HPDE6-E6E7 (cell line): Measurements from ENCODE around the gene RAB40A.

Source experiments
- DNase-seq: peaks from one replicate; pipeline ENCODE4 v3.0.0; 2011; ENCODE audit warnings: missing footprints; ENCODE audit errors: extremely low spot score

The RAB40A gene

GRCh38 chrX:103519389-103519788, at the start of gene RAB40A:
Gene RAB40A (minus strand): TSS chrX:103519489. CDS start chrX:103500756, 18,733 bp downstream.
- no peak for DNase-seq

DNA sequence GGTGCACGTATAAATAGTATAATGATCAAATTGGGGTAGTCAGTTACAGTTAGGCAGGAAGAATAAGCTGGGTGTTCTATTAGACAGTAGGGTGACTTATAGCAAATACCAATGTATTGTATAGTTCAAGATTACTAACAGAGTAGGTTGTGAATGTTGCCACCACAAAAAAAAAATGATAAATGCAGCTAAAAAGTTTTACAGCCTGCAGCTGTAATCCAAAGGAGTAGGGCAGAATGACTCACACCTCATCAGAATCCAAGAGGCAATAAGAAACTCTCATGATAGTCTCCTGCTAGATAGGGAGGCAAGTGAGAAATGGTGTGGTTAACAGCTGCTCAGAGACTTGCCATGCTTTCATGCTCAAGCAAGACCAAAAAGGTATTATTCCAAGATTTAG, 46.5 kb upstream of the RAB40A start:
- DNase-seq = no peak

DNA sequence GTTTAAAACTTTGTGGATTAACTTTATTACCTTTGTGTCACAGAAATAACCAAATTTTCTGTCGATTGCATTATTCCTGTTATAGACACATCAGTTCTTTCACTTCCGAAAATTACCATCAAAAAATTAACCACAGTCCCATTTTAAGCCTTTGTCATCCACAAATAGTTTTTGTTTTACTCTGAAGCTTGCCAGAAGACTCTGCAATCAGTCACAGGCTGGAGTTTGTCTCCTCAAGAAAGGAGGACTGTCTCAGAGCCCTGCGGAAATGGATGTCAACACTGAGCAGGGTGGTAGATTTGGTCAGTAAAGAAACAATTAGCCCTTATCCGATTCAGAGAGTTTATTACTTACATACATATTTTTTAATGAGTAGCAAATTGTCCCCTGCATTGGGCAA, 45.9 kb upstream of the RAB40A start:
- DNase-seq = no peak

DNA sequence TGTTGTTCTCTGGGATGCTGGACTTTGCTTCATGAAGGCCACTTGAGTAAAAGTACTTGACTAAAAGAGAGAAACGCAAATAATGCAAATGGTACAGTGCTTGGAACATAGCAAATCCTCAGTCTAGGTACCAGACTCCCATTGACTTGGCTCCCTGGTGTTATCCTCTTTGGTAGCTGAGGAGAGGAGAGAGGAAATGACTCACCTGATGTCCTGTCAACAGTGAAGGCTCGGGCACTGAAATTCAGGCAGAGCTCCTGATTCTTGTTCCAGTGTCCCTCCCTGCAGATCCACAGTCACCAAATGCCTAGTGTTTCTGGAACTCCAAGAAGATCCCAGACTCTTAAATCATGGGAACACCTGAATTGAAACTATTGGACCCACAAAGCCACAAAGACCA, 43.5 kb upstream of the RAB40A start:
- DNase-seq = no peak

- no peak for DNase-seq
Observed at GRCh38 chrX:103560256-103560655, 41.0 kb upstream of the RAB40A start.

DNA sequence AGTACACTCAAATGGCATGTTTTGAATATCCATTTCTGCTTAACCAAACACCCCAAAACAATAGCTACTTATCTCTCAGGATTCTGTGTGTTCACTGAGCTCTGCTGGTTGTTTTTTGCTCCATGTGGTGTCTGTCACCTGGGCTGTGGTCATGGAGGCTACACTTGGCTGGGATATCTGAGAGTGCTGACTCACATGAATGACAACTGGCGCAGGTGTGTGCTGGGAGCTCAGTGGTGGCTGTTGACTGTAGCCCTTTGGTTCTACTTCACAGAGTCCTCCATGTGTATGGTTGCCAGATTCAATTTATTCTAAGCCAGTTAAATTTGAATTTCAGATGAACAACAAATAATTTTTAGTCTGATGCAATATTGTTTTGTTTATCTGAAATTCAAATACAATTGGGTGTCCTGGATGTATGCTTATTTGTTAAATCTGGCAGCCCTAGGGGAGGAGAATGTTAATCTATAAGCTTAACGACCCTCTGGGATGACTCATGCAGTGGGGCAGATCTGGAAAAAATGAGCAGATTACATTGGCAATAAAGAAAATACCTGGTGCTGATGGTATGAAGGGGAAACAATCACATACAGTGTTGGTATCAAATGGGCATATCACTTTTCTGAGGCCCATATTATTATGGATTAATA, 37.8 kb upstream of the RAB40A start:
- no peak for DNase-seq

GRCh38 chrX:103554687-103555424, 35.6 kb upstream of the RAB40A start:
- no peak for DNase-seq

DNA sequence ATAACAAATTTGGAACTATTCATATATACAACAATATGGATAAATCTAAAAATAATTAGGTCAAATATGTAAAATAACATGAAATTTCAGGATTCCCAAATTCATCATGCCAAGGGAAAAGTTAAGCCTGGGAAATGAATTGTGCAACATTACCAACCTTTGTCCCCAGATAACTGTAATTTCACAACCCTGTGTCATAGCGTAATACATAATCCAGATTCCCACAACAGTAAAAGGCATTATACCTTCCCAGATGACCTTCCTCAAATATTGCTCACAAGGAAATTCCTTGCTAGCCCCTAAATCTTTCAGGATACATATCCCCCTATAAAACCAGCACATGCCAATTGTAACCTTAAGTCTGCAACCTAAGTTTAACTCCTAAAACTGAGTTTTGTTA, 32.9 kb upstream of the RAB40A start:
- no peak for DNase-seq

GRCh38 chrX:103550415-103551051, 31.2 kb upstream of the RAB40A start:
- DNase-seq = no peak

DNA sequence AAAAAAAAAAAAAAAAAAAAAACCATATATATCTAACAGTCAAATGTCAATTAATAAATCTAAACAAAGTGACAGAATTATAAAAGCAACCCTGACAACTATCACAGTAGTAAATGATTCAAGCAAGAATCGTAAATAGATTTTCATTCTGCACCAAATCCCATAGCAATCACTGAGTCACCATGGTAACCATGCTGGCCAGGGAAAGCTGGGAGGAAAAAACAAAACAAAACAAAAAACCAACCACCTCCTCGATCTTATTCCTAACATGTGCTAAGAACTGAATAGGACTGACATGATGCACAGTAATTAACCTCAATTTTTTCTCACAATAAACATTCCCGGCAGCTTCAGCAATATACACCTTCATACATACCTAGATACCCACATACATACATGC, 30.6 kb upstream of the RAB40A start:
- no peak for DNase-seq

DNA sequence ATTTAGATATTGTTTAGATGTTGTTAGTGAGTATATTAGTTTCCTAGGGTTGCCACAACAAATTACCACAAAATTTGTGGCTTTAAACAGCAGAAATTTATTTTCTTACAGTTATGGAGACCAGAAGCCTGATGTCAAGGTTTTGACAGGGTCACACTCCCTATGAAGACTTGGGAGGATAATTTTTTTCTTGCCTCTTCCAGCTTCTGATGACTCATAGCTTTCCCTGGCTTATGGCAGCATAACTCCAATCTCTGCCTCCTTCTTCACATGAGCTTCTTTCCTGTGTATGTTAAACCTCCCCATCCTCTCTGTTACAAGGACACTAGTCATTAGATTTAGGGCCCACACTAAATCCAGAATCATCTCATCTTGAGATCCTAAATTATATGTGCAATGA, 20.9 kb upstream of the RAB40A start:
- no peak for DNase-seq

DNA sequence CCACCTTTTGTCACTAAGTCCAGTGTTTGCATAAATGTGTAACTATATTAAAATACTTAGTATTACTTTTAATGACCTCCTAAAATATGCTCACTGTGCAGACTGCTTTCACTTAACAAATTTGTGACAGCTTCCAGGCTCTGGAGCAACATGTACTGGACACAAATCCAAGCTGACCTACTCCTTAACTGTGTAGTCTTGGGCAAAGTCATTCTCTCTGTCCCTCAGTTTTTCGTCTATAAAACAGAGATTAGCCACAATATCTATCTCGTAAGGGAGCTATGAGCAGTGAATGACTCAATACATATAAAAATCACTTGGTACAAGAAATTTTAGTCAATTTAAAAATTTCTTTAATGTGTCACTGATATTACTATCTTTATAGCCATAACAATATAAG, 20.4 kb upstream of the RAB40A start:
- no peak for DNase-seq

GRCh38 chrX:103538728-103539127, 19.4 kb upstream of the RAB40A start:
- no peak for DNase-seq

- no peak for DNase-seq
Observed at GRCh38 chrX:103537871-103538387, 18.6 kb upstream of the RAB40A start.

- DNase-seq = no peak
Observed at GRCh38 chrX:103536732-103537131, 17.4 kb upstream of the RAB40A start.

- DNase-seq = no peak
Observed at GRCh38 chrX:103536071-103536470, 16.8 kb upstream of the RAB40A start.

- DNase-seq = no peak
Observed at GRCh38 chrX:103535206-103535605, 15.9 kb upstream of the RAB40A start.

GRCh38 chrX:103533511-103534216, 14.4 kb upstream of the RAB40A start:
- DNase-seq = peak; percentile 11

GRCh38 chrX:103531002-103531401, 11.7 kb upstream of the RAB40A start:
- no peak for DNase-seq

DNA sequence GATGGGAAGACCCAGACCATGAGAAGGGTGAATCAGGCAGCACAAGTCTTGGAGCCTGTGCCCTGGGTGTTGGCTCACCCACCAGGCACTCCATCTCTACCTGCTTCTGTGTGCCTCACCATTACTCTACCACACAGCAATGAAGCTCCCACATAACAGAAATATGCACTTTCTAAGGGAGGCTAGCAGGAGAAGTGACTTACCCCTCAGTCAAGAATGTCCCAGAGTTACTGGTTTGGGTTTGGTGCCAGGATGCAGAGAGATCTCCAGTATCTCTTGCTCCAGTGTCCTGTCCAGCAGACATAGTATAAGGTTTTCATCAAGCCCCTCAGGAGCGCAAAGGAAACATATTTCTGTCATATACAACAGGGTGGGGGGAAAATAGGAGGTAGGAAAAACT, 11.3 kb upstream of the RAB40A start:
- no peak for DNase-seq

DNA sequence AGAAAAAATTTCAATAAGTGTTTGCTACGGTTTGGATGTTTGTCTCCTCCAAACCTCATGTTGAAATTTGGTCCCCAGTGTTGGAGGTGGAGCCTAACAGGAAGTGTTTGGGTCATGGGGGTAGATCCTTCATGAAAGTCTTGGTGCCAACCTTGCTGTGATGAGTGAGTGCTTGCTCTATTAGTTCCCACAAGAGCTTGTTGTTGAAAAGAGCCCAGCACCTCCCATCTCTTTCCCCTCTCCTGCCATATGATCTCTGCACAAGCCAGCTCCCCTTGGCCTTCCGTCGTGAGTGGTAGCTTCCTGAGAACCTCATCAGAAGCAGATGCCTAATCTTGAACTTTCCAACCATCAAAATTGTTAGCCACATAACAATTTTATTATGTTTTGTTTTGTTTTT, 10.3 kb upstream of the RAB40A start:
- DNase-seq = no peak

DNA sequence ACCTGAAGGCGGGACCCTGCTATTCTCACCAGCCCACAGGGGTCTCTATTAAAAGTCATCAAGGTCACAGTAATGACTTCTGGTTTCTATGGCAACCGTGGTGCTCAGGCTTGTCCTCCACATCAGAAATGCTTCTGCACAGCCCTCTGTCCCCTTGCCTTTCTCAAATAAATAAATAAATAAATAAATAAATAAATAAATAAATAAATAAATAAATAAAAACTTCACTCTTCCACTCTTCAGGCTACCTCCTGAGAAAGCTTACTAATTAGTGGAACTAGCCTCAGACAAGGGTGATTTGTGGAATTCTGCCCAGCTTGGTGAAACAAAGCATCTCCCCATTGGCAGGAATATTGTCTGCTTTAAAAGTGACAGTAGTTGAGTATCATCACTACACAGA, 5.5 kb upstream of the RAB40A start:
- DNase-seq = no peak
